Common myeloid progenitor, CD34-positive (primary cell): ENCODE measurements around the gene PDE5A.

Experiments
- CTCF ChIA-PET: fragments of 350-600 bp; sonication (Branson Sonifier 250); formaldehyde crosslinking; loops from one replicate; lab custom pipeline; 2021; ENCODE audit warnings: antibody characterized with exemption; lab: Charles Lee
- POLR2A ChIA-PET: fragments of 350-600 bp; sonication (Branson Sonifier 250); formaldehyde crosslinking; loops from one replicate; lab custom pipeline; 2021; ENCODE audit warnings: antibody characterized with exemption; lab: Charles Lee
- DNase-seq, 3 donors: peaks; one replicate each; pipeline versions ENCODE4 v3.0.0 to v3.0.0-alpha.2; 2013
- H3K27ac ChIP-seq, 2 experiments: 1 replicate in 1 of 2; 2 replicates in 1 of 2; pipeline ENCODE4 v1.7.0; 2013; ENCODE audit warnings: inconsistent platforms in 2 of 2, low read length in 2 of 2, mild to moderate bottlenecking in 2 of 2, low read depth in 1 of 2, moderate library complexity in 1 of 2; ENCODE audit not compliant: severe bottlenecking in 2 of 2, insufficient read depth in 1 of 2, poor library complexity in 1 of 2
- H3K27me3 ChIP-seq, 5 experiments: replicated peaks in 2 of 5; 1 replicate in 3 of 5; 2 replicates in 2 of 5; pipeline versions ENCODE4 v1.6.1 to v1.7.0; 2013; ENCODE audit warnings: low read length in 4 of 5, mild to moderate bottlenecking in 2 of 5, moderate library complexity in 2 of 5, inconsistent platforms in 1 of 5; ENCODE audit not compliant: insufficient read depth in 5 of 5, control insufficient read depth in 4 of 5
- H3K36me3 ChIP-seq, 4 experiments: 1 replicate in 2 of 4; 2 replicates in 2 of 4; pipeline versions ENCODE4 v1.6.1 to v1.7.0; 2013; ENCODE audit warnings: low read length in 3 of 4, control low read depth in 1 of 4, mild to moderate bottlenecking in 1 of 4; ENCODE audit not compliant: control insufficient read depth in 4 of 4, insufficient read depth in 4 of 4
- H3K4me1 ChIP-seq, 4 experiments: 1 replicate in 3 of 4; 2 replicates in 1 of 4; pipeline versions ENCODE4 v1.6.1 to v1.7.1; 2013; ENCODE audit warnings: low read length in 3 of 4, mild to moderate bottlenecking in 3 of 4, control low read depth in 1 of 4, inconsistent platforms in 1 of 4, moderate library complexity in 1 of 4; ENCODE audit not compliant: control insufficient read depth in 4 of 4, insufficient read depth in 4 of 4; ENCODE audit errors: control extremely low read depth in 1 of 4
- H3K4me3 ChIP-seq, 7 experiments: 1 replicate in 4 of 7; 2 replicates in 3 of 7; pipeline versions ENCODE4 v1.5.1 to v1.7.0; 2013; ENCODE audit warnings: mild to moderate bottlenecking in 7 of 7, low read length in 6 of 7, moderate library complexity in 6 of 7, inconsistent platforms in 2 of 7, low read depth in 2 of 7, control low read depth in 1 of 7; ENCODE audit not compliant: insufficient read depth in 4 of 7, control insufficient read depth in 1 of 7; ENCODE audit errors: extremely low read depth in 1 of 7
- H3K9me3 ChIP-seq, 5 experiments: 1 replicate in 4 of 5; 2 replicates in 1 of 5; pipeline versions ENCODE4 v1.6.1 to v1.7.1; 2013; ENCODE audit warnings: low read length in 4 of 5, mild to moderate bottlenecking in 2 of 5, inconsistent platforms in 1 of 5, low read depth in 1 of 5, moderate library complexity in 1 of 5; ENCODE audit not compliant: control insufficient read depth in 4 of 5, insufficient read depth in 2 of 5; ENCODE audit errors: control extremely low read depth in 1 of 5
- WGBS: methylation state at CpG from one replicate; pipeline ENCODE4 v1.1.5; 2013; ENCODE audit not compliant: insufficient coverage; 5-methylcytosine and 5-hydroxymethylcytosine counted together

PDE5A gene

GRCh38 chr4:119512398-119512797 lies 116.2 kb downstream of the PDE5A start:
- no peak for DNase-seq
- 100% methylated on average over 2 of the region's 2 CpGs for WGBS
- Histone ChIP-seq H3K27ac (no peak overlapping the region), H3K36me3 (peaks cover 7 to 21% (median 14%) of the 10 kb centered on the region in 4 experiments), H3K27me3 (no peaks in the 10 kb centered on the region), H3K9me3 (no peaks in the 10 kb centered on the region), H3K4me3 (no peak overlapping the region), H3K4me1 (no peaks in the 10 kb centered on the region)
- ChIA-PET CTCF (interaction anchor here (1.4 kb wide), 1 partner anchor 20 kb away, joined by 3 read pairs; no protein-coding TSS in a partner anchor), POLR2A (no interaction called here)

- H3K9me3 ChIP-seq = no peaks in the 10 kb centered on the region
- POLR2A ChIA-PET = no interaction called here
- no CpG with 5 or more reads among the region's 4 CpGs for WGBS
- H3K27ac ChIP-seq = no peak overlapping the region
- CTCF ChIA-PET = interaction anchor here (1.0 kb wide), 1 partner anchor 17 kb away, joined by 3 read pairs; no protein-coding TSS in a partner anchor
- DNase-seq = no peak
- peaks cover 4 to 23% (median 12%) of the 10 kb centered on the region in 4 experiments for H3K36me3 ChIP-seq
- no peaks in the 10 kb centered on the region for H3K27me3 ChIP-seq
- no peak overlapping the region for H3K4me3 ChIP-seq
- H3K4me1 ChIP-seq = no peaks in the 10 kb centered on the region
These were observed 118.0 kb downstream of the PDE5A start for GRCh38 chr4:119510395-119511149.

GRCh38 chr4:119508281-119508680 lies 120.3 kb downstream of the PDE5A start:
- H3K27ac ChIP-seq = no peak overlapping the region
- H3K36me3 ChIP-seq = peaks cover 2 to 12% (median 10%) of the 10 kb centered on the region in 4 experiments
- no CpG with 5 or more reads among the region's 1 CpG for WGBS
- H3K27me3 ChIP-seq = no peaks in the 10 kb centered on the region
- no peak overlapping the region for H3K4me3 ChIP-seq
- no peaks in the 10 kb centered on the region for H3K9me3 ChIP-seq
- CTCF ChIA-PET = no interaction called here
- POLR2A ChIA-PET = no interaction called here
- no peaks in the 10 kb centered on the region for H3K4me1 ChIP-seq
- no peak for DNase-seq

- H3K27ac ChIP-seq = no peak overlapping the region
- no peaks in the 10 kb centered on the region for H3K9me3 ChIP-seq
- no CpG with 5 or more reads among the region's 1 CpG for WGBS
- CTCF ChIA-PET = interaction anchor here (0.6 kb wide), 1 partner anchor 14 kb away, joined by 3 read pairs; no protein-coding TSS in a partner anchor
- DNase-seq = no peak
- peaks cover 0 to 4% (median 2%) of the 10 kb centered on the region in 4 experiments for H3K36me3 ChIP-seq
- no peaks in the 10 kb centered on the region for H3K4me1 ChIP-seq
- H3K4me3 ChIP-seq = no peak overlapping the region
- POLR2A ChIA-PET = no interaction called here
- no peaks in the 10 kb centered on the region for H3K27me3 ChIP-seq
These were observed 121.8 kb downstream of the PDE5A start for GRCh38 chr4:119506806-119507205.

- Histone ChIP-seq H3K27me3 (no peaks in the 10 kb centered on the region), H3K27ac (no peak overlapping the region), H3K4me1 (no peaks in the 10 kb centered on the region), H3K9me3 (no peaks in the 10 kb centered on the region), H3K36me3 (peaks cover 0 to 16% (median 7%) of the 10 kb centered on the region in 4 experiments), H3K4me3 (no peak overlapping the region)
- ChIA-PET POLR2A (no interaction called here), CTCF (interaction anchor here (1.2 kb wide), 1 partner anchor 26 kb away, joined by 3 read pairs; no protein-coding TSS in a partner anchor)
- no CpG with 5 or more reads among the region's 1 CpG for WGBS
- DNase-seq = no peak
These were observed 124.0 kb downstream of the PDE5A start for GRCh38 chr4:119504616-119505015.

- Histone ChIP-seq H3K36me3 (peaks cover 7 to 30% (median 15%) of the 10 kb centered on the region in 4 experiments), H3K4me3 (no peak overlapping the region), H3K9me3 (no peaks in the 10 kb centered on the region), H3K27ac (no peak overlapping the region), H3K27me3 (no peaks in the 10 kb centered on the region), H3K4me1 (no peaks in the 10 kb centered on the region)
- CTCF ChIA-PET = interaction anchor here (1.0 kb wide), 1 partner anchor 8 kb away, joined by 3 read pairs; no protein-coding TSS in a partner anchor
- DNase-seq = no peak
- WGBS = no CpG with 5 or more reads among the region's 2 CpGs
- POLR2A ChIA-PET = no interaction called here
These were observed 126.9 kb downstream of the PDE5A start for GRCh38 chr4:119501740-119502139.

GRCh38 chr4:119498527-119498926 lies 130.1 kb downstream of the PDE5A start:
- 67% methylated on average over 1 of the region's 3 CpGs for WGBS
- ChIA-PET CTCF (no interaction called here), POLR2A (no interaction called here)
- DNase-seq = no peak
- Histone ChIP-seq H3K27me3 (no peaks in the 10 kb centered on the region), H3K4me3 (no peak overlapping the region), H3K27ac (no peak overlapping the region), H3K9me3 (no peaks in the 10 kb centered on the region), H3K4me1 (no peaks in the 10 kb centered on the region), H3K36me3 (peaks cover 10 to 31% (median 23%) of the 10 kb centered on the region in 4 experiments)
